ENCODE measurements around the gene GFM1. TPM values are rescaled to one million over a fixed set of nuclear protein-coding genes. Genes with fewer than 3 reads are reported as not detected.
A peak's percentile ranks its signal among the peaks of the same experiment; 100 is the strongest.

Gene GFM1
- total RNA-seq, 1 donor from 2014 or later: 34.5 TPM

DNA sequence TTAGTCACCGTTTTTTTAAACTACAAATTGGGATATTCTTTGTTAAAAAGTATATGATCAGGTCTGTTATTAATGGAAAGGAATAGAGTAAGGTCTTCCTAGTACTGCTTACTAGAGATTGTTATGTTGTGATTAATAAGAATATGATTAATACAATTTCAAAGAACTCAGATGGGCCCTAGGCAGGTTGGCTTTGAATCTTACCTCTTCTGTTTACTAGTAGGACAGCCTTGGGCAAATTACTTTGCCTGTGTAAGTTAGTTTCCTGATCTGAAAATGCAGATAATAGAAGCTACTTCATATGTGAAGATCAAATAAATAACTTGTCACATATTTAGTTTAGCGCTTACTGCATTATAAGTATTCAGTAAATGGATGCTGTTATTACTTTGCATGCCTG, 6.9 kb downstream of the GFM1 start:
- peaks cover 7% of the 10 kb centered on the region for H3K36me3 Mint-ChIP-seq (ENCODE audit: low read depth)
- no peaks in the 10 kb centered on the region for H3K9me3 Mint-ChIP-seq
- TF ChIP-seq, protein P1, sequence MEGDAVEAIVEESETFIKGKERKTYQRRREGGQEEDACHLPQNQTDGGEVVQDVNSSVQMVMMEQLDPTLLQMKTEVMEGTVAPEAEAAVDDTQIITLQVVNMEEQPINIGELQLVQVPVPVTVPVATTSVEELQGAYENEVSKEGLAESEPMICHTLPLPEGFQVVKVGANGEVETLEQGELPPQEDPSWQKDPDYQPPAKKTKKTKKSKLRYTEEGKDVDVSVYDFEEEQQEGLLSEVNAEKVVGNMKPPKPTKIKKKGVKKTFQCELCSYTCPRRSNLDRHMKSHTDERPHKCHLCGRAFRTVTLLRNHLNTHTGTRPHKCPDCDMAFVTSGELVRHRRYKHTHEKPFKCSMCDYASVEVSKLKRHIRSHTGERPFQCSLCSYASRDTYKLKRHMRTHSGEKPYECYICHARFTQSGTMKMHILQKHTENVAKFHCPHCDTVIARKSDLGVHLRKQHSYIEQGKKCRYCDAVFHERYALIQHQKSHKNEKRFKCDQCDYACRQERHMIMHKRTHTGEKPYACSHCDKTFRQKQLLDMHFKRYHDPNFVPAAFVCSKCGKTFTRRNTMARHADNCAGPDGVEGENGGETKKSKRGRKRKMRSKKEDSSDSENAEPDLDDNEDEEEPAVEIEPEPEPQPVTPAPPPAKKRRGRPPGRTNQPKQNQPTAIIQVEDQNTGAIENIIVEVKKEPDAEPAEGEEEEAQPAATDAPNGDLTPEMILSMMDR (conservative IDR thresholded peaks at IDR 0.05): no peak
- no peak overlapping the region for H3K27ac Mint-ChIP-seq (ENCODE audit: unreplicated experiment)
- H3K27me3 Mint-ChIP-seq (ENCODE audit: low read depth): no peaks in the 10 kb centered on the region
- no peak overlapping the region for H3K4me3 Mint-ChIP-seq
- H3K4me1 Mint-ChIP-seq: peaks cover 12% of the 10 kb centered on the region
- no peak for DNase-seq (ENCODE audit: low read depth, low spot score)

DNA sequence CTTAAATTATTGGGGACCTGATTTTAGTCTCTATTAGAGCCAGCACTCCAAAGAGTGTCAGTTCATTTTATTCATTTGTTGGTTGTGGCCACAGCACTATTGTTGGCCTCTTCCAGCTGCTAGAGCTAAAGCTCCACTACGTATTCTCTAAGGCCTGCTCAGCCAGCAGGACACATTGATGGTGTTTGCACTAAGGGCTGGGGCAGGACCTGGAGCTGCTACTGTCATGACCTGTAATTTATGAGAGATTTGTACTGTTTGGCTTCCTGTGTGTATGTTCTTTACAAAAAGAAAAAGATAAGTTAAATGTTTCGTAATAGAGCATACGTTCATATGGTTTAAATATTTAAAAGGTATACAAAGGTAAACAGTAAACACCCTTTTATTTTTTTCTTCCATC, 8.1 kb downstream of the GFM1 start:
- DNase-seq (ENCODE audit: low read depth, low spot score): no peak
- Mint-ChIP-seq H3K27ac (ENCODE audit: unreplicated experiment) (no peak overlapping the region), H3K4me1 (peaks cover 9% of the 10 kb centered on the region), H3K9me3 (no peaks in the 10 kb centered on the region), H3K36me3 (ENCODE audit: low read depth) (peaks cover 7% of the 10 kb centered on the region), H3K4me3 (no peak overlapping the region), H3K27me3 (ENCODE audit: low read depth) (no peaks in the 10 kb centered on the region)
- TF ChIP-seq, protein P1 (conservative IDR thresholded peaks at IDR 0.05): no peak

DNA sequence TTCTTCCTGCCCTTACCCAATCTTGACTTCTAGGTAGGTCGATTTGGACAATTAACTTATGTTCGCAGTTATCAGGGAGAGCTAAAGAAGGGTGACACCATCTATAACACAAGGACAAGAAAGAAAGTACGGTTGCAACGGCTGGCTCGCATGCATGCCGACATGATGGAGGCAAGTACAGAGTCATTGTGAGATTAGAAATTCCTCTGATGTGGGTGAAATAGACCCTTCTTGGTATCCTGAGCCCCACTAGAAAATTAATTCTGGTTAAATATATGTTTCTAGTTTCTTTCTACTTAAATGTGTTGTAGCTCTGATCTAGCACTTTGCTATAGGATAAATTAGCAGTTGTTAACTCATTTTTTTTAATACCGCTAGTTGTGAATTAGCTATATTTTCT, 14.6 kb downstream of the GFM1 start:
- Mint-ChIP-seq H3K27ac (ENCODE audit: unreplicated experiment) (no peak overlapping the region), H3K9me3 (no peaks in the 10 kb centered on the region), H3K4me1 (no peaks in the 10 kb centered on the region), H3K4me3 (no peak overlapping the region), H3K27me3 (ENCODE audit: low read depth) (no peaks in the 10 kb centered on the region), H3K36me3 (ENCODE audit: low read depth) (peaks cover 3% of the 10 kb centered on the region)
- TF ChIP-seq, protein P1 (conservative IDR thresholded peaks at IDR 0.05): no peak
- no peak for DNase-seq (ENCODE audit: low read depth, low spot score)

- TF ChIP-seq, protein P1 (conservative IDR thresholded peaks at IDR 0.05): peak; percentile 72
- no peak overlapping the region for H3K27ac Mint-ChIP-seq (ENCODE audit: unreplicated experiment)
- no peaks in the 10 kb centered on the region for H3K9me3 Mint-ChIP-seq
- H3K27me3 Mint-ChIP-seq (ENCODE audit: low read depth): no peaks in the 10 kb centered on the region
- H3K4me3 Mint-ChIP-seq: no peak overlapping the region
- no peaks in the 10 kb centered on the region for H3K4me1 Mint-ChIP-seq
- H3K36me3 Mint-ChIP-seq (ENCODE audit: low read depth): peaks cover 3% of the 10 kb centered on the region
- DNase-seq (ENCODE audit: low read depth, low spot score): peak; percentile 43
Measured at GRCh38 chr3:158659454-158660237, 15.3 kb downstream of the GFM1 start.

- TF ChIP-seq, protein P1 (conservative IDR thresholded peaks at IDR 0.05): no peak
- Mint-ChIP-seq H3K4me3 (no peak overlapping the region), H3K27me3 (ENCODE audit: low read depth) (no peaks in the 10 kb centered on the region), H3K36me3 (ENCODE audit: low read depth) (peaks cover 2% of the 10 kb centered on the region), H3K4me1 (no peaks in the 10 kb centered on the region), H3K27ac (ENCODE audit: unreplicated experiment) (no peak overlapping the region), H3K9me3 (no peaks in the 10 kb centered on the region)
- no peak for DNase-seq (ENCODE audit: low read depth, low spot score)
Measured at GRCh38 chr3:158660711-158661110, 16.4 kb downstream of the GFM1 start.
